HAP-1 (cell line): ENCODE data around the gene HIP1.
"Not testable (repeated sequence)": the region's sequence is repeated elsewhere in the genome, so short reads cannot be mapped to it uniquely, and the experiment has no call there.

Experiments
- DNase-seq, 2 experiments: peaks; one replicate each; pipeline ENCODE4 v3.0.0-alpha.2; 2016 to 2020; ENCODE audit warnings: low spot score in 2 of 2
- H3K27me3 ChIP-seq: fragments of 250-450 bp; sonication (Bioruptor Pico); 2 replicates; pipeline ENCODE4 v1.5.1; 2020; ENCODE audit warnings: low read depth, mild to moderate bottlenecking, moderate library complexity
- H3K36me3 ChIP-seq: fragments of 250-450 bp; sonication (Bioruptor Pico); replicated peaks from 2 replicates; pipeline ENCODE4 v1.5.1; 2020; ENCODE audit warnings: mild to moderate bottlenecking
- H3K4me1 ChIP-seq: fragments of 250-450 bp; sonication (Bioruptor Pico); 2 replicates; pipeline ENCODE4 v1.5.1; 2020; ENCODE audit warnings: mild to moderate bottlenecking
- H3K4me3 ChIP-seq: fragments of 250-450 bp; sonication (Bioruptor Pico); 2 replicates; pipeline ENCODE4 v1.5.1; 2020; ENCODE audit warnings: mild to moderate bottlenecking, moderate library complexity
- H3K9me3 ChIP-seq: fragments of 250-450 bp; sonication (Bioruptor Pico); 2 replicates; pipeline ENCODE4 v1.5.1; 2020; ENCODE audit warnings: mild to moderate bottlenecking, moderate library complexity
- in situ Hi-C: fragments of 300-500 bp; cut with MboI; formaldehyde crosslinking; loops from 3 replicates; pipeline ENCODE4 v1.14.3; 2020; ENCODE audit warnings: low sequenced_read_pairs, inconsistent platforms, mixed read lengths

Gene HIP1

DNA sequence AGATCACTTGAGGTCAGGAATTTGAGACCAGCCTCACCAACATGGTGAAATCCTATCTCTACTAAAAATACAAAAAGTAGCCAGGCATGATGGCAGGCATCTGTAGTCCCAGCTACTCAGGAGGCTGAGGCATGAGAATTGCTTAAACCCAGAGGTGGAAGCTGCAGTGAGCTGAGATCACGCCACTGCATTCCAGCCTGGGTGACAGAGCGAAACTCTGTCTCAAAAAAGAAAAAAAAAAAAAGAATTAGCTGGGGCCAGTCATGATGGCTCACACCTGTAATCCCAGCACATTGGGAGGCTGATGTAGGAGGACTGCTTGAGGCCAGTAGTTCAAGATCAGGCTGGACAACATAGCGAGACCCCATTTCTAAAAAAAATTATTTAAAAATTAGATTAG, 21.0 kb downstream of the HIP1 start:
- H3K9me3 ChIP-seq, H3K4me1 ChIP-seq, in situ Hi-C loops, H3K4me3 ChIP-seq, DNase-seq, H3K36me3 ChIP-seq, H3K27me3 ChIP-seq: not testable (repeated sequence)

DNA sequence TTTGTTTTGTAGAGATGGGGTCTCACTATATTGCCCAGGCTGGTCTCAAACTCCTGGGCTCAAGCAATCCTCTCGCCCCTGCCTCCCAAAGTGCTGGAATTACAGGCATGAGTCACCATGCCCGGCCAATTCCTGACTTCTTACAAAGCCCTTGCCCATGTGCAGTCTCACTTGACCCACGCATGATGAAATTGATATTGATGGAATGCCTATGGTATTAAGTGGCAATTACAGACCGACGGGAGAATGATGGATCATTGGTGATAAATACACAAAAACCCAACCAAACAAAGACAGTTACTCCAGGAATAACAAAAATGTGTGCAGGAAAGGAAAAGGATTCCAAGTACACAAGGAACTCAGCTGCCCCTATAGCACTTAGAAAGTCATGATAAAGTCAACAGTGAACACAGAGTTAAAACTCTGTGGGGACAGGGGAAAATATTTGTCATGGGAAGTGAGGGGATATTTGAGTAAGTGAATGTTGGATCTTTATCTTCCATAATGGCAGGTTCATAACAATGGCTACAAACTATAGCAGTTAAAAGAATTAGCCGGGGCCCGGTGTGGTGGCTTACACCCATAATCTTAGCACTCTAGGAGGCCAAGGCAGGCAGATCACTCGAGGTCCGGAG, 21.6 kb downstream of the HIP1 start:
- no peak for DNase-seq
- no peaks in the 10 kb centered on the region for H3K36me3 ChIP-seq
- no peak overlapping the region for H3K4me3 ChIP-seq
- no peaks in the 10 kb centered on the region for H3K27me3 ChIP-seq
- in situ Hi-C loops: no loop called here
- H3K9me3 ChIP-seq: no peaks in the 10 kb centered on the region
- H3K4me1 ChIP-seq: no peaks in the 10 kb centered on the region

DNA sequence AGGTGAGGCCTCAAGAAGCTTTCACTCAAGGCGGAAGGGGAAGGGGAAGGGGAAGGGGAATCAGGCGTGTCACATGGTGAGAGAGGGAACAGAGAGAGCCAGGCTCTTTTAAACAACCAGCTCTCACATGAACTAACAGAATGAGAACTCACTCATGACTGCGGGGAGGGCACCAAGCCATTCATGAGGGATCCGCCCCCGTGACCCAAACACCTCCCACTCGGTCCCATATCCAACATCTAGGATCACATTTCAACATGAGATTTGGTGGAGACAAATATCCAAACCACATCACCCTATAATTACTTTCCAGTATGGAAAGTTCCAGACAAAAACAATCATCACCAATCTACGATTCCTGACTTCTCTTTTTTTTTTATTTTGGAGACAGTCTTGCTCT, 22.9 kb downstream of the HIP1 start:
- in situ Hi-C loops: no loop called here
- H3K4me1 ChIP-seq: no peaks in the 10 kb centered on the region
- no peak for DNase-seq

DNA sequence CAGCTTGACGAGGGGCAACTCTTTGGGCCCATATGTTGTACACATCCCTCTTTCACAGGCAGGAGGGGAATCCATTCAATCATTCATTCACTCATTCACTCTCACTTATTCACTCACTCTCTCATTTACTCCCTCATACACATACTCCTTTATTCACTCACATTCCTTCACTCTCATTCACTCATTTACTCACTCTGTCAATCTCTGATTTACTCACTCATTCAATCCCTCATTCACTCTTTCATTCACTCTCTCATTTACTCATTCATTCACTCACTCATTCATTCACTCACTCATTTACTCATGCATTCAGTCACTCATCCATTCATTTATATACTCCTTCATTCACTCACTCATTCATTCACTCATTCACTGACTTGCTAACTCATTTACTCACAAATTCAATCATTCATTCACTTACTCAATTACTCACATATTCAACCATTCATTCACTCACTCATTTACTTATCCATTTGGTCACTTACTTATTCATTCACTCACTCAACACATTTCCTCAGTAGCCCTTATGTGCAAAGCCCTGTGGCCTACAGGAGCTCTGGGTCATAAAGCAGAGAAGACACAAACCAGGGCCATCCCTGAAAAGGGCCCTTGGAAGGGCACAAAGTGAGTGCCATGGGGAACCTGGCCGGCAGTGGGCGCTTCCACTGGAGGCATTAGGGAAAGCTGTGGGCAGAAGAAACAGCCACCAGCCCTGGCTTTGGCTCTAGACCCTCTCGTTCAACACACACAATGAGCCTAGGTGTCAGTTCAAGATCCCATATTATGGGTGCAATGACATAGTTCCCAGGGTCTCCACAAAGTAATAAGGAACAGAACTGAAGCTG, 26.0 kb downstream of the HIP1 start:
- H3K9me3 ChIP-seq: peaks cover 15% of the 10 kb centered on the region
- no peaks in the 10 kb centered on the region; the same call in 1 of the 2 replicates for H3K36me3 ChIP-seq
- H3K27me3 ChIP-seq: no peaks in the 10 kb centered on the region
- in situ Hi-C loops: no loop called here
- no peak overlapping the region for H3K4me3 ChIP-seq
- no peak for DNase-seq
- H3K4me1 ChIP-seq: no peaks in the 10 kb centered on the region

More for the DNA sequence above, 22.9 kb downstream of the HIP1 start:
- H3K9me3 ChIP-seq: no peaks in the 10 kb centered on the region
- no peaks in the 10 kb centered on the region for H3K36me3 ChIP-seq
- H3K27me3 ChIP-seq: no peaks in the 10 kb centered on the region
- H3K4me3 ChIP-seq: no peak overlapping the region

DNA sequence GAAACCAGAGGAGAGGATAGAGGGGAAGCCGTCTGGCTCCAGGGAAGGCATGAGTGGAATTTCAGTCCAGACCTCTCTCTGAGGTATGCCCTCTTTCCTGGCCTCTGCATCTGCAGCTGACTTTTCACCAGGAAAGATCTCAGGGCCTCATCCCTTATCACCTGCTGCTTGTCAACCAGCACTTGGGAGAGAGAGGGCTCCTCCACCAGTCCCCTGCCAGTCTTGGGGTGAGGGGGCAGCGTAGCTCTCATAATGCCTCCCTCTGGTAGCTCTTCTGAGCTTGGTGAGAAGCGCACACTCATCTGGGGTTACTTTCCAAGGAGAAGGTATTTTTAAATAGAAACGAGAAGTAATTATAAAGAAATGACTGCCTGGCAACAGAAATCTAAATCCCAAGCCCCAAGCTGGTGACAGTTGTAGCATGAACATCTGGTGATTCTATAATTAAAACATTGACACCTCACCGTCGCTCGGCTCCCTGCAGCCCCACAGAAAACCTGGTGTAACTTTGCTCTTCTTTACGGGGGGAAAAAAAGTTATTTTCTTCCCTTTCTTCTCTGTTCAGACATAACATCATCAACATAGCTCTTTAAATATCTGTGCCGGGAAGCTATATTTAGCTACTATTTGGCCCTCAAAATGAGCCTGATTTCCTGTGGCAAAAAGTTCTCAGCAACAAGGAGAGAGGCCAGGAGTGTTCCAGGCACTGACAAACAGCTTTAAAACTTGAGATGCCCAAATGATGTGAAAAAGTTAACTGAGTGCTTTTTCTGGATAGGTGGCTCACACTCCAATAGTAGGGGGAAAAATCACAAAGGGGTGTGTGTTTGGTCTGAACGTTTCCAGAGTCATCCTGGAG, 26.9 kb downstream of the HIP1 start:
- Histone ChIP-seq H3K4me3 (no peak overlapping the region), H3K4me1 (no peaks in the 10 kb centered on the region), H3K36me3 (no peaks in the 10 kb centered on the region; the same call in 1 of the 2 replicates), H3K9me3 (peaks cover 15% of the 10 kb centered on the region), H3K27me3 (no peaks in the 10 kb centered on the region)
- in situ Hi-C loops: no loop called here
- no peak for DNase-seq

DNA sequence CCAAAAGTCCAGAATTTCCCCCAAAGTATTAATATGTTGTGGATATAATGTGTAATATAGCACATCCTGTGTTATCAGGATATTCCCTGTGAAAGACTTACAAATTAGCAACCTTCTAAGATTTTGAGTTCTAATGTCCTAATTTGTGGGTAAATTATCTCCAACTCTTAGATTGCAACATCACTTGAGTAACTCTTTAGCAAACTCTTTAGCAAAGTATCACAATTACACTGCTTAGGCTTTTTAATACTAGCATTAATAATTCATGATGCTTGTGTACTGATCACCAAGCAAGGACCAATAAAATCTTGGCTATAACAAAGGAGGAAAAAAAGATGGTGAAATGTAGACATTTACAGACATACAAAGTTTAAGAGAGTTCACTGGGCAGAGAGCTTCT, 27.7 kb downstream of the HIP1 start:
- in situ Hi-C loops: no loop called here
- Histone ChIP-seq H3K4me3 (no peak overlapping the region), H3K9me3 (peaks cover 15% of the 10 kb centered on the region), H3K4me1 (no peaks in the 10 kb centered on the region), H3K27me3 (no peaks in the 10 kb centered on the region), H3K36me3 (no peaks in the 10 kb centered on the region; the same call in 1 of the 2 replicates)
- DNase-seq: no peak

DNA sequence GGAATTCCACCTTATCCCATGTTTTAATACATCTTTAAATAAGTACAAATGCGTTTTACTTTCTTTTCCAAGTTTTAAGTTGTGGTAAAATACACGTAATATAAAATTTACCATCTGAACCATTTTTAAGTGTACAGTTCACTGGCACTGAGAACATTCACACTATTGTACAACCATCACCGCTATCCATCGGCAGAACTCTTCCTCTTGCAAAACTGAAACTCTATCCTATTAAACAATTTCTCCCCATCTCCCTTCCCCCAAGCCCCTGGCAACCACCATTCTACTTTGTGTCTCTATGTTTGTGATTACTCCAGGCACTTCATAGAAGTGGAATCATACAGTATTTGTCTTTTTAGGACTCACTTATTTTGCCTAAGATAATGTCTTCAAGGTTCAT, 33.8 kb downstream of the HIP1 start:
- in situ Hi-C loops: no loop called here
- no peaks in the 10 kb centered on the region for H3K4me1 ChIP-seq
- H3K4me3 ChIP-seq: no peak overlapping the region
- peaks cover 9% of the 10 kb centered on the region for H3K9me3 ChIP-seq
- no peak for DNase-seq
- H3K36me3 ChIP-seq: no peaks in the 10 kb centered on the region; the same call in 1 of the 2 replicates
- H3K27me3 ChIP-seq: no peaks in the 10 kb centered on the region

DNA sequence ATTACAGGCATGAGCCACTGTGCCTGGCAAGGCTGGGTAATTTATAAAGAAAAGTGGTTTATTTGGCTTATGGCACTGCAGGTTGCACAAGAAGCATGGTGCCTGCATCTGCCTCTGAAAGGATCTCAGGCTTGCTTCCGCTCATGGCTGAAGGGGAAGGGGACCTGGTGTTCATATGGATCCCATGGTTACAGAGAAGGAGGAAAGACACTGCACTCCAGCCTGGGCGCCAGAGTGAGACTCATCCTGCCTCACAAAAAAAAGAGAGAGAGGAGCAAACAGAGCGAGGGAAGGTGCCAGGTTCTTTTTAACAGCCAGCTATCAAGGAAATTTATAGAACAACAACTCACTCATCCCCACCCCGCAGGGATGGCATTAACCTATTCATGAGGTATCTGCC, 36.2 kb downstream of the HIP1 start:
- no peak overlapping the region for H3K4me3 ChIP-seq
- no peaks in the 10 kb centered on the region for H3K4me1 ChIP-seq
- in situ Hi-C loops: no loop called here
- no peak for DNase-seq
- H3K36me3 ChIP-seq: no peaks in the 10 kb centered on the region
- no peaks in the 10 kb centered on the region for H3K27me3 ChIP-seq
- H3K9me3 ChIP-seq: no peaks in the 10 kb centered on the region

DNA sequence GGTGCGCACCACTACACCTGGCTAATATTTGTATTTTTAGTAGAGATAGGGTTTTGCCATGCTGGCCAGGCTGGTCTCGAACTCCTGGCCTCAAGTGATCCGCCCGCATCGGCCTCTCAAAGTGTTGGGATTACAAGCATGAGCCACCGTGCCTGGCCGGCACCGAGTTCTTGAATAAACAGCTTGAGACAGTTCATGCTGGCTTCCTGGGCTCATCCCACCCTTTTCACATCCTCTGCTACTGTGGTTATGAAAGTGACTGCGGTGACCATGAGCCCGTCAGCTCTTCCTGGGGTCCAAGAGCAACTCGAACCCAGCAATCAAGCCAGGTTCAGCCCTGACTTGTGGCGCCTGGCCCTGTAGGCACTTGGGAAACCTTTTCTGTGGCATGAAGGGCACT, 38.7 kb downstream of the HIP1 start:
- DNase-seq: no peak
- in situ Hi-C loops: no loop called here
- H3K9me3 ChIP-seq: no peaks in the 10 kb centered on the region
- no peaks in the 10 kb centered on the region for H3K36me3 ChIP-seq
- H3K27me3 ChIP-seq: no peaks in the 10 kb centered on the region
- no peak overlapping the region for H3K4me3 ChIP-seq
- no peaks in the 10 kb centered on the region for H3K4me1 ChIP-seq

DNA sequence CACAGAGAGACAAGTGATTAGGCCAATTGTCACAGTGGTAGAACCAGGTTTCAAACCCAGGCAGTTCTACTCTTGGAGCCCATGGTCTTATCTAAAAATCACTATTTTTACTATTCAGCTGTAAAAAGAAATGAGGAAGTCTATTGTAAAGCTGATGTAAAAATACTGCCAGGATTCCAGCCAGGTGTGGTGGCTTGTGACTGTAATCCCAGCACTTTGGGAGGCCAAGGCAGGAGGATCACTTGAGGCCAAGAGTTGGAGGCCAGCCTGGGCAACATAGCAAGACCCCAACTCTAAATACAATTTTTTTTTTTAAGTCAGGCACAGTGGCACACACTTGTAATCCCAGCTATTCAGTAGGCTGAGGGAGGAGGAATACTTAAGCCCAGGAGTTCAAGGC, 40.4 kb downstream of the HIP1 start:
- Histone ChIP-seq H3K27me3 (no peaks in the 10 kb centered on the region), H3K4me3 (no peak overlapping the region), H3K4me1 (no peaks in the 10 kb centered on the region), H3K9me3 (no peaks in the 10 kb centered on the region), H3K36me3 (no peaks in the 10 kb centered on the region)
- no peak for DNase-seq
- in situ Hi-C loops: no loop called here

DNA sequence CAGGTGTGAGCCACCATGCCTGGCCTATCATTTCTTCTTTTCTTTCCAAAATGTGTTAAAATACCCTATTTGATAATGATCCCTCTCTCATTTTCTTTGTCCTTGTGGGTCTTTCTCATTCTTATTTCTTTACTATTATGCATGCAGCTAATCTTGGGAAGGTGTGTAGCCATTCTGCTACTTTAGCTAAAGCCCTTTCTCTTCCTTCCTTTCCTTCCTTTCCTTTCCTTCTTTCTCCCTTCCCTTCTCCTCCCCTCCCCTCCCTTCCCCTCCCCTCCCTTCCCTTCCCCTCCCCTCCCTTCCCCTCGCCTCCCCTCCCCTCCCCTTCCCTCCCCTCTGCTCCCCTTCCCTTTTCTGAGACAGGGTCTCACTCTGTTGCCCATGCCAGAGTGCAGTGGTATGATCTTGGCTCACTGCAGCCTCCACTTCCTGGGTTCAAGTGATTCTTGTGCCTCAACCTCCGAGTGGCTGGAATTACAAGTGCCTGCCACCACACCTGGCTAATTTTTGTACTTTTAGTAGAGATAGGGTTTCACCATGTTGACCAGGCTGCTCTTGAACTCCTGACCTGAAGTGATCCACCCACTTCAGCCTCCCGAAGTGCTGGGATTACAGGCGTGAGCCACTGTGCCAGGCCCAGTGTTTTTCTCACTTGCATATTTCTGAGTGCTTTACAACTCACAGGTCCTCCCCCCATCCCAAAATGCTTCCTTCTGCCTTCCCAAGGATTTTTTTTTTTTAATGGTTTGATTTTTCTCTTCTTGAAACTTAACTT, 42.3 kb downstream of the HIP1 start:
- in situ Hi-C loops: no loop called here
- no peaks in the 10 kb centered on the region for H3K4me1 ChIP-seq

DNA sequence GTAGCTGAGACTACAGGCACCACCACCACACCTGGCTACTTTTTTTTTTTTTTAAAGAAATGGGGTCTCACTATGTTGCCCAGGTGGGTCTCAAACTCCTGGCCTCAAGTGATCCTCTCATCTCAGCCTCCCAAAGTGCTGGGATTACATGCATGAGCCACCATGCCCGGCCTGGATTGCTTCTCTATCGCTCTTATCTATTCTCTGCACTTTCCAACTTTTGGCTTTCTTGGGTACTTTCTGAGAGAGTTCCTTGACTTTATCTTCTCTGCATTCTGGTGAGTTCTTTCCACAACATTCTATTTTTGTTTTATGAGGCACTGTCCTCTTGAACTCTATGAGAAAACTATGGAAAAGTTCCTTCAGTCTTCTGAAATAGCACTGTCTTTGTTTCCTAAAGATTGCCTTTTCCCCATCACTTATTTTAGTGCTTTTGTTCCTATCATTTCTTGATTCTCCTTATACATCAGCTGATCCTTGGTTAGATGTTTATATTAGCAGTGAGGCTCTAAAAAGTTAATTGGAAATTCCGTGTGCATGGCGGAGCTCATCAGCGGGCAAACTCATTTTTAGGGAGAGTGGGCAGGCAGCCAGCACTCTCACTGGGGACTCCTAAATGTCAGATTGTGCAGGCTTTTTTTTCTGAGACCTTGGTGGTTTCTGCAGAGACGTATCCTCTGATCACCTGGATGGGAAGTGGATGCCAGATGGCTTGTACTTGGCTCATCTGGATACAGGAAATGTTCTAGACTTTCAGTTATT, 43.9 kb downstream of the HIP1 start:
- H3K4me1 ChIP-seq: no peaks in the 10 kb centered on the region
- in situ Hi-C loops: no loop called here
- H3K27me3 ChIP-seq: no peaks in the 10 kb centered on the region
- H3K4me3 ChIP-seq: no peak overlapping the region
- no peaks in the 10 kb centered on the region for H3K36me3 ChIP-seq
- no peak for DNase-seq
- H3K9me3 ChIP-seq: no peaks in the 10 kb centered on the region

More for the DNA sequence above, 42.3 kb downstream of the HIP1 start:
- Histone ChIP-seq H3K9me3 (no peaks in the 10 kb centered on the region), H3K4me3 (no peak overlapping the region), H3K36me3 (no peaks in the 10 kb centered on the region), H3K27me3 (no peaks in the 10 kb centered on the region)
- no peak for DNase-seq

DNA sequence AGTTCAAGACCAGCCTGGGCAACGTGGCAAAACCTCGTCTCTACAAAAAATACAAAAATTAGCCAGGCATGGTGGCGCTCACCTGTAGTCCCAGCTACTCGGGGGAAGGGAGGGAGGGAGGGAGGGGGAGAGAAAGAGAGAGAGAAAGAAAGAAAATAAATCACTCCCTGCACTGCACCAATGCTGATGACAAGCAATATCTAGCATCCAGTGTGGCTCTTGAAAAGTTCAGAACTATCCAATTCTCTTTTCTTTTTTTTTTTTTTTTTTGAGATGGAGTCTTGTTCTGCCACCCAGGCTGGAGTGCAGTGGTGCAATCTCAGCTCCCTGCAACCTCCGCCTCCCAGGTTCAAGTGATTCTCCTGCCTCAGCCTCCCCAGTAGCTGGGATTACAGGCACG, 45.1 kb downstream of the HIP1 start:
- H3K27me3 ChIP-seq, H3K4me3 ChIP-seq, in situ Hi-C loops, H3K4me1 ChIP-seq, H3K9me3 ChIP-seq, DNase-seq, H3K36me3 ChIP-seq: not testable (repeated sequence)
